CD4-positive, alpha-beta T cell treated with Interleukin-21 for 1 hour (primary cell): Measurements from ENCODE around the gene KRTAP9-6.
"Not testable (repeated sequence)": the region's sequence is repeated elsewhere in the genome, so short reads cannot be mapped to it uniquely, and the experiment has no call there.

ENCODE experiments used
- DNase-seq: peaks from one replicate; pipeline ENCODE4 v3.0.0-alpha.2; 2020

Gene KRTAP9-6, protein sequence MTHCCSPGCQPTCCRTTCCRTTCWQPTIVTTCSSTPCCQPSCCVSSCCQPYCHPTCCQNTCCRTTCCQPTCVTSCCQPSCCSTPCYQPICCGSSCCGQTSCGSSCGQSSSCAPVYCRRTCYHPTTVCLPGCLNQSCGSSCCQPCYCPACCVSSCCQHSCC

DNA sequence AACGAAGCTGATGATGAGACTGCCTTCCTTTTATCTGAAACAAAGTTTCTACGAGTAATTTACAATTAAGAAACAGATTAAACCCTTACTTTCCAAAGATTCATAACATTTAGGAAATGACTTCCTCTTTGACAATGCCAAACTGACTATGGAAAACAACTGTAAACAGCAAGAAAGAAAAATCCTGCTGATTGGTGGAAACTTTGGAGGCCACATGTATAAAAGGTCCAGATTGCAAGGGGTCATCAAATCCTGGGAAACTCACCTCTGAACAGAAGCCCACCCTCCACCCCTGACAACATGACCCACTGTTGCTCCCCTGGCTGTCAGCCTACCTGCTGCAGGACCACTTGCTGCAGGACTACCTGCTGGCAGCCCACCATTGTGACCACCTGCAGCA lies at the start of gene KRTAP9-6:
KRTAP9-6 (plus strand) TSS at position 301 of the 400 bp plus-strand sequence; CDS start at position 301, 0 bp downstream.
- DNase-seq: no peak

DNA sequence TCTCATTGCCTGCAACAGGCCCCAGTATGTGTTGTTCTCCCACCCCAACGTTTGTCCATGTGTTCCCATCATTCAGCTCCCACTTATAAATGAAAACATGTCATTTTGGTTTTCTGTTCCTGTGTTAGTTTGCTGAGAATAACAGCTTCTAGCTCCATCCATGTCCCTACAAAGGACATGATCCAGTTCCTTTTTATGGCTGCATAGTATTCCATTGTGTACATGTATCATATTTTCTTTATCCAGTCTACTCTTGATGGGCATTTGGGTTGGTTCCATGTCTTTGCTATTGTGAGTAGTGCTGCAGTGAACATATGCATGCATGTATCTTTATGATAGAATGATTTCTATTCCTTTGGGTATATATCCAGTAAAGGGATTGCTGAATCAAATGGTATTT lies 49.5 kb upstream of the KRTAP9-6 start:
- no peak for DNase-seq

DNA sequence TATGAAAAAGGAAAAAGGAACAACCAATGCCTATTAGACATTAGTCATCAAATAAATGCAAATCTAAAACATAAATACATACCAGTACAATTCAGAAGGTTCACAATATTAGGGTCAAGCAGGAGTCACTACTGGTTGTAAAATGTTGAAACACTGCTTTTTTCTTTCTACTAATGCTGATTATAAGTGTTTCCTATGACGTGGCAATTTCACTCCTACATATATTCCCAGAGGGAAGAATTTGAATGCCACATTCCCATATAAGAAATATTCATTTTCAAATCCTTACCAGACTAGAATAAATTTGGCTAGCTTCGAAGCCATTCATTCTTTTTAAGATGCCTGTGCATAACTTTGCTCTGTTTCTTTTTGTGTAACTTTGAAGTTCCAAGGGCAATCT lies 41.4 kb upstream of the KRTAP9-6 start:
- no peak for DNase-seq

DNA sequence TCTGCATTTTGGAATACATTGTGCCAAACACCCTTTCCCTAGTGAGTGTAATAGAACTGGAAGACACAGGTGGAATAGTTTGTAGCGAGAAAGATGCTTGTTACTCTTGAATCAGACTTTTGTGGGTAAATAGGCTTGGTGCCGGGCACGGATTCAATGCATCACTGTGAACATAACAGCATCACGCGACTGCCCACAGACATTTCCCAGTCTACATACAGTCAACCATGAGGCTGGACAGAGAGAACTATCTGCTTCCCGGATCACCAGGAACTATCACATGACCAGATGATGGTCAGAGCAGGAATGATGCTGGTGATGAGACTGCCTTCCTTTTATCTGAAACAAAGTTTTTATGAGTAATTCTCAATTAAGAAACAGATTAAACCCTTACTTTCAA lies 39.1 kb upstream of the KRTAP9-6 start:
- no peak for DNase-seq

DNA sequence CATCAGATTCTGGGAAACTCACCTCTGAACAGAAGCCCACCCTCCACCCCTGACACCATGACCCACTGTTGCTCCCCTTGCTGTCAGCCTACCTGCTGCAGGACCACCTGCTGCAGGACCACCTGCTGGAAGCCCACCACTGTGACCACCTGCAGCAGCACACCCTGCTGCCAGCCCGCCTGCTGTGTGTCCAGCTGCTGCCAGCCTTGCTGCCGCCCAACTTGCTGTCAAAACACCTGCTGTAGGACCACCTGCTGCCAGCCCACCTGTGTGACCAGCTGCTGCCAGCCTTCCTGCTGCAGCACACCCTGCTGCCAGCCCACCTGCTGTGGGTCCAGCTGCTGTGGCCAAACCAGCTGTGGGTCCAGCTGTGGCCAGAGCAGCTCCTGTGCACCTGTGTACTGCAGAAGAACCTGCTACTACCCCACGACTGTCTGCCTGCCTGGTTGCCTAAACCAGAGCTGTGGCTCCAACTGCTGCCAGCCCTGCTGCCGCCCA lies 38.5 kb upstream of the KRTAP9-6 start, which contains the start of gene KRTAP9-2:
KRTAP9-2 (plus strand) TSS at position 51 of the 498 bp plus-strand sequence; CDS start at position 58, 7 bp downstream.
- DNase-seq: not testable (repeated sequence)

DNA sequence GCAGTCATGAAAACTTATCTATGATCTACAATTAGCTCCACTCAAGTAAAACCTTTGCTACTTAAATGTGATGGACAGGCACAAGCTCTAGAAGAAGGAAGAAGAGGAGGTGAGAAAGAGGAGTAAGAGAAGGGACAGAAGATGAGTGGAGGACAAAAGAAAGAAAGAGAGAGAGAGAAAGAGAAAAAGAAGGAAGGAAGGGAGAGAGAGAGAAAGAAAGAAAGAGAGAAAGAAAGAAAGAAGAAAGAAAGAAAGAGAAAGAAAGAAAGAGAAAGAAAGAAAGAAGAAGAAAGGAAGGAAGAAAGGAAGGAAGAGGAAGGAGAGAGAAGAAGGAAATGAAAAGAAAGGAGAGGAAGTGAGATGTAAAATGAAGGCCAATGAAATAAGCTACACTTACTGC lies 35.1 kb upstream of the KRTAP9-6 start:
- DNase-seq: no peak

DNA sequence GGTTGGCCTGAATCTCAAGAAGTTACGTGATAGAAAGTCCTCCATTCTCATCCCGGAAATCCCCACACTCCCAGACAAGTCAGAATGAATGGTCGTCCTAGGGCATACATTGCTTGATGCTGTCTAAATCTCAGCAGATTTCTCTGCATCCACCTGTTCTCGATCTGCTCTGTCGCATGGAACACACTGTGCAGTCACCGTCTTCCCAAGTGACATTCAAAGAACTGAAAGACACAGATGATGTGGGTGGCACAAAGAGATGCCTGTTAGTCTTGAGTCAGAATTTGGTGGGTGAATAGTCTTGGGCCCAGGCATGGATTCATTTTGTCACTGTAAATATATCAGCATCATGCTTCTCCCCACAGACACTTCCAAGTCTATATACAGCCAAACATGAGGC lies 33.4 kb upstream of the KRTAP9-6 start:
- DNase-seq: no peak

DNA sequence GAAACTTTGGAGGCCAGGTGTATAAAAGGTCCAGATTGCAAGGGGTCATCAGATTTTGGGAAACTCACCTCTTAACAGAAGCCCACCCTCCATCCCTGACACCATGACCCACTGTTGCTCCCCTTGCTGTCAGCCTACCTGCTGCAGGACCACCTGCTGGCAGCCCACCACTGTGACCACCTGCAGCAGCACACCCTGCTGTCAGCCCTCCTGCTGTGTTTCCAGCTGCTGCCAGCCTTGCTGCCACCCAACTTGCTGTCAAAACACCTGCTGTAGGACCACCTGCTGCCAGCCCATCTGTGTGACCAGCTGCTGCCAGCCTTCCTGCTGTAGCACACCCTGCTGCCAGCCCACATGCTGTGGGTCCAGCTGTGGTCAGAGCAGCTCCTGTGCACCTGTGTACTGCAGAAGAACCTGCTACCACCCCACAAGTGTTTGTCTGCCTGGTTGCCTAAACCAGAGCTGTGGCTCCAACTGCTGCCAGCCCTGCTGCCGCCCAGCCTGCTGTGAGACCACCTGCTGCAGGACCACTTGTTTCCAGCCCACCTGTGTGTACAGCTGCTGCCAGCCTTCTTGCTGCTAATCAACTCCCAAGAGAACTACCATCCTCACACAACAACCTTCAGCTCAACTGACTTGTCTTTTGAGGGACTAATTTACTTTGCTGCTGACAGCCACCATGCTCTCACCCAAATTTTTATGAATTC lies 32.6 kb upstream of the KRTAP9-6 start, which contains the start of gene KRTAP9-3:
KRTAP9-3 (plus strand) TSS at position 51 of the 707 bp plus-strand sequence; CDS start at position 104, 53 bp downstream.
- not testable (repeated sequence) for DNase-seq

DNA sequence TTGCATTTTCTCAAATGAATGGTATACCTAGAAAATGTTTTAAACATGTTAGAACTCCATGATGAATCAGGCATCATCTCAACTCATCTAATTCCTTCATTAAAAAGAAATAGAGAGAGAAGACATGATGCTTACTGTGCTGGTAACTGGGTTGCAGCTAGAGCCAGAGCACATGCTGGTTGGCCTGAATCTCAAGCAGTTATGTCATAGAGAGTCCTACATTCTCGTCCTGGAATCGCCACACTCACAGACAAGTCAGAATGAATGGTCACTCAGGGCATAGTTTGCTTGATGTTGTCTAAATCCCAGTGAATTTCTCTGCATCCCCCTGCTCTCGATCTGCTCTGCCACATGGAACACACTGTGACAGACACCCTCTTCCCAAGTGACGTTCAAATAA lies 28.1 kb upstream of the KRTAP9-6 start:
- DNase-seq: not testable (repeated sequence)

DNA sequence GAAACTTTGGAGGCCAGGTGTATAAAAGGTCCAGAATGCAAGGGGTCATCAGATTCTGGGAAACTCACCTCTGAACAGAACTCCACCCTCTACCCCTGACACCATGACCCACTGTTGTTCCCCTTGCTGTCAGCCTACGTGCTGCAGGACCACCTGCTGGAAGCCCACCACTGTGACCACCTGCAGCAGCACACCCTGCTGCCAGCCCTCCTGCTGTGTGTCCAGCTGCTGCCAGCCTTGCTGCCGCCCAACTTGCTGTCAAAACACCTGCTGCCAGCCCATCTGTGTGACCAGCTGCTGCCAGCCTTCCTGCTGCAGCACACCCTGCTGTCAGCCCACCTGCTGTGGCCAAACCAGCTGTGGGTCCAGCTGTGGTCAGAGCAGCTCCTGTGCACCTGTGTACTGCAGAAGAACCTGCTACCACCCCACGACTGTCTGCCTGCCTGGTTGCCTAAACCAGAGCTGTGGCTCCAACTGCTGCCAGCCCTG lies 27.2 kb upstream of the KRTAP9-6 start, which contains the start of gene KRTAP9-8:
KRTAP9-8 (plus strand) TSS at position 51 of the 489 bp plus-strand sequence; CDS start at position 104, 53 bp downstream.
- not testable (repeated sequence) for DNase-seq

DNA sequence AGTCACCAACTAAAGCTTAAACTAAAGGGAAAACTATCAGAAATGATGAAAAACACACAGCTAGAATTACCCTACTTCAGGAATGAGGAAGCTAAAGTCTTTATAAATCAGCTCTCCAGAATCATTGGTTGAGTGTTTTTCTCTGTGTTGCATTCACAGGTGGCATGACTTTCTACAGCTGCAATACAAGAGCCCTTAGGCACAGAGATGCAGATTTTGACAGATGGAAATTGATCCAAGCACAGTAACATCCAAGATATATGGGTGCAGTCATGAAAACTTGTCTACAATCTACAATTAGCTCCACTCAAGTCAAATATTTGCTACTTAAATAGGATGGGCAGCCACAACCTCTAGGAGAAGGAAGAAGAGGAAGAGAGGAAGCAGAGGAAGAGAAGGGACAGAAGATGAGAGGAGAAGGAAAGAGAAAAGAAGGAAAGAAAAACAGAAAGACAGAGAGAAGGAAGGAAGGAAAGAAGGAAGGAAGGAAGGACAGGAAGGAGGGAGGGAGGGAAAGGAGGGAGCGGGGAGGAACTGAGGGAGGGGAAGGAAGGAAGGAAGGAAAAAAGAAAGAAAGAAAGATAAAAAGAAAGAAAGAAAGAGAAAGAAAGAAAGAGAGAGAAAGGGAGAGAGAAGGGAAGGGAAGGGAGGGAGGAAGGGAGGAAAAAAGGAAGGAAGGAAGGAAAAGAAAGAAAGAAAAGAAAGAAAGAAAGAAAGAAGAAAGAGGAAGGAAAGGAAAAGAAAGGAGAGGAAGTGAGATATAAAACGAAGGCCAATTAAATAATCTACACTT lies 18.0 kb upstream of the KRTAP9-6 start:
- not testable (repeated sequence) for DNase-seq

DNA sequence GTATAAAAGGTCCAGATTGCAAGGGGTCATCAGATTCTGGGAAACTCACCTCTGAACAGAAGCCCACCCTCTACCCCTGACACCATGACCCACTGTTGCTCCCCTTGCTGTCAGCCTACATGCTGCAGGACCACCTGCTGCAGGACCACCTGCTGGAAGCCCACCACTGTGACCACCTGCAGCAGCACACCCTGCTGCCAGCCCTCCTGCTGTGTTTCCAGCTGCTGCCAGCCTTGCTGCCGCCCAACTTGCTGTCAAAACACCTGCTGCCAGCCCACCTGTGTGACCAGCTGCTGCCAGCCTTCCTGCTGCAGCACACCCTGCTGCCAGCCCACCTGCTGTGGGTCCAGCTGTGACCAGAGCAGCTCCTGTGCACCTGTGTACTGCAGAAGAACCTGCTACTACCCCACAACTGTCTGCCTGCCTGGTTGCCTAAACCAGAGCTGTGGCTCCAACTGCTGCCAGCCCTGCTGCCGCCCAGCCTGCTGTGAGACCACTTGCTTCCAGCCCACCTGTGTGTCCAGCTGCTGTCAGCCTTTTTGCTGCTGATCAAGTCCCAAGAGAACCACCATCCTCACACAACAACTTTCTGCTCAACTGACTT lies 15.4 kb upstream of the KRTAP9-6 start, which contains the start of gene KRTAP9-4:
KRTAP9-4 (plus strand) TSS at position 51 of the 604 bp plus-strand sequence; CDS start at position 85, 34 bp downstream.
- DNase-seq: not testable (repeated sequence)

DNA sequence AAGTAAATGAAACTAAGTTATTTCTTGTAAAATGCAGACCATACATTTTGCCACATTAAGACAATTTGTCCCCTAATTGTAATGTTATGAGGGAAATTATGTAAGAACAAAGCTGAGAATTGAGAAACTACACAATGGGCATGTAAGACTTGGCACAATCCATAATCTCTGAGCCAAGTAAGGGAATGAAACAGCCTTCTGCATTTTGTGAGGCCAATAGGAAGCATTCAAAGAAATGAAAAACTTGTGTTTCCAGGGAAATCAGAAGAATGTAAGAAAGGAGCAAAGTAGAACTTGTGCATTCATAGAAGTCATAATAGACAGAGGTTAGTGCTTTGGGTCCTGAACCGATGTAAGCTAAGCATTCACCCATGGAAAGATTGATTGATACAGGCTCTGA lies 13.9 kb upstream of the KRTAP9-6 start:
- DNase-seq: no peak

DNA sequence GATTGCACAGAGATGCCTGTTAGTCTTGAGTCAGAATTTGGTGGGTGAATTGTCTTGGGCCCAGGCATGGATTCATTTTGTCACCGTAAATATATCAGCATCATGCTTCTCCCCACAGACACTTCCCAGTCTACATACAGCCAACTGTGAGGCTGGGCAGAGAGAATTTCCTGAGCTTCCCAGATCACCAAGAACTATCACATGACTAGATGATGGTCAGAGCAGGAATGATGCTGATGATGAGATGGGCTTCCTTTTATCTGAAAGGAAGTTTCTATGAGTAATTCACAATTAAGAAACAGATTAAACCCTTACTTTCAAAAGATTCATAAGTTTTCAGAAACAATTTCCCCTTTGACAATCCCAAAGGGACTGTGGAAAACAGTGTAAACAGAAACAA lies 10.3 kb upstream of the KRTAP9-6 start:
- no peak for DNase-seq

DNA sequence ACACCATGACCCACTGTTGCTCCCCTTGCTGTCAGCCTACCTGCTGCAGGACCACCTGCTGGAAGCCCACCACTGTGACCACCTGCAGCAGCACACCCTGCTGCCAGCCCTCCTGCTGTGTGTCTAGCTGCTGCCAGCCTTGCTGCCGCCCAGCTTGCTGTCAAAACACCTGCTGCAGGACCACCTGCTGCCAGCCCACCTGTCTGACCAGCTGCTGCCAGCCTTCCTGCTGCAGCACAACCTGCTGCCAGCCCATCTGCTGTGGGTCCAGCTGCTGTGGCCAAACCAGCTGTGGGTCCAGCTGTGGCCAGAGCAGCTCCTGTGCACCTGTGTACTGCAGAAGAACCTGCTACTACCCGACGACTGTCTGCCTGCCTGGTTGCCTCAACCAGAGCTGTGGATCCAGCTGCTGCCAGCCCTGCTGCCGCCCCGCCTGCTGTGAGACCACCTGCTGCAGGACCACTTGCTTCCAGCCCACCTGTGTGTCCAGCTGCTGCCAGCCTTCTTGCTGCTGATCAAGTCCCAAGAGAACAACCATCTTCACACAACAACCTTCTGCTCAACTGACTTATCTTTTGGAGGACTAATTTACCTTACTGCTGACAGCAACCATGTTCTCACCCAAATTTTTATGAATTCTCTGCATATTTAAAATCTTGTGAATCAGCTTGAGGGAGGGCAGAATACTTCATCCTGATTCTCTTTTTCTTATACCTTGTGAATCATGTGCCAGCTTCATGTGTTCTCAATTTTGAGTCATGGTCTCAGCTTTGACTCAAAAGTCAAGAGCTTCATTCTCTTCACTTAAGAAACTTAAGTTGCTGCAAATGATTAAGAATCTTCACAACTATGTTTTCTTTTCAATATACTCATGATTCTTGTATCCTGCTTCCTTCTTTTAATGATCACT lies 9.5 kb upstream of the KRTAP9-6 start, which contains the start of gene KRTAP9-9:
KRTAP9-9 (plus strand) TSS at position 4 of the 910 bp plus-strand sequence.
- not testable (repeated sequence) for DNase-seq

DNA sequence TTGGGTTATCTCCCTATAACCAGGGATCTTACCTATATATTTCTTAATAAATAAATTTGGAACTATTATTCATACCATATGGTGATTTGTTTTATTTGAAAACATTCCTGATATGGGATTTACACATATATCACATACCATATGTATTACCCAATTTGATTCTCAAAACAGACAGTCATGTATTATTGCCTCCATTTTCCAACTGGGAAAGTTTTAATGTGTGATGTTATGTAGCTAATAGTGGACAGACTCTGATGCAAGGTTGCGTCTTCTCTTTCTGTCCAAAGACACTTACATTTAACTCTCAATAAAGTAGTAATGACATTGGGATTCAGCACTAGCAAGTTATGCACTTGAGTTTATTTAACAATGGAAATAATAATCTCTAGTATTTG lies 8.9 kb upstream of the KRTAP9-6 start:
- DNase-seq: no peak

DNA sequence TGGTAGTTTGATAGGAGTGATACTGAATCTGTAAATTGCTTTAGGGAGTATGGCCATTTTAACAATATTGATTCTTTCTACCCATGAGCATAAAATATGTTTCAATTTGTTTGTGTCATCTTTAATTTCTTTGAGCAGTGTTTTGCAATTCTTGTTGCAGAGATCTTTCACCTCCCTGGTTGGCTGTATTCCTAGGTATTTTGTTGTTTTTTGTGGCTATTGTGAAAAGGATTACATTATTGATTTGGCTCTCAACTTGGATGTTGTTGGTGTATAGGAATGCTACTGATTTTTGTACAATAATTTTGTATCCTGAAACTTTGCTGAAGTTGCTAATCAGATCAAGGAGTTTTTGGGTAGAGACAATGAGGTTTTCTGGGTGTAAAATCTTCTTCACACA lies 6.8 kb upstream of the KRTAP9-6 start:
- no peak for DNase-seq

DNA sequence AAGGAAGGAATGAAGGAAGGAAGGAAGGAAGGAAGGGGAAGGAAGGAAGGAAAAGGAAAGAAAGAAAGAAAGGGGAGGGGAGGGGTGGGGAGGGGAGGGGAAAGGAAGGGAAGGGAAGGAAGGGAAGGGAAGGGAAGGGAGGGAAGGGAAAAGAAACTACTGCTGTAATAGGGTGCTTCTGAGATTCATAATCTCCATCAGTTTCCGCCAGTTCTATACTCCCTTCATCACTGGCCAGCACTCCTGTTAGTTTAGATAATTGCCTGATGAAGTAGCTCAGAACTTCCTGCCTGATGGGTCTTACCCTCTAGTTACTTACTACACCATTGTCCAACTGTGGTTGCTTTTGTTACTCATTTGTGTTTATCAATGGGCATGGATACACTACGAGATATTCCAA lies 2.0 kb upstream of the KRTAP9-6 start:
- DNase-seq: no peak

DNA sequence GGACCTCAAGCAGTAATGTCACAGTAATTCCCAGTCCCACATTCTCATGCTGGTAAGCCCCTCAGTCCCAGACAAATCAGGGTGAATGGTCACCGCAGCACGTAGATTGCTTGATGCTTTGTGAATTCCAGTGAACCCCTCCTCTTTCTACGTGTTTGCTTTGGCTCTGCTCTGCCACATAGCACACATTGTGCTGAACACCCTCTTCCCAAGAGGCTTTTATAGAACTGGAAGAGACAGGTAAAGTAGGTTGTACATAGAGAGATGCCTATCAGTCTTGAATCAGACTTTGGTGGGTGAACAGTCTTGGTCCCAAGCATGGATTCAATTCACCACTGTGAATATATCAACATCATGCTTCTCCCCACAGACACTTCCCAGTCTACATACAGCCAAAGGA lies 579 bp upstream of the KRTAP9-6 start:
- DNase-seq: no peak

DNA sequence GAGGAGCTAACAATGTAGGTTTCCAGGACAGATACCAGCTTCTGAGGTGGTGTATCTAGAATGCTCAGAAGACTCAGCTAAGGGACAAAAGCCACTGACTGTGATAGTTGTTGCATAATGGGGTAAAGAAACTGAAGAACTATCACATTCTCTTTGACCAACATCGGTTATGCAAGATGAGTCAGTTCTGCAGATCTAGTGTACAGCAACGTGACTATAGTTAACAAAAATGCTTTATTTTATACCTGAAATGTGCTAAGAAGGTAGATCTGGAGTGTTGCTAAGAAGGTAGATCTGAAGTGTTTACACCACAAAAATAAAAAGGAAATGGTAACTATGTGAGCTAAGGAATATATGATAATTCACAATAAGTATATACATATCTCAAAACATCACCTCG lies 2.5 kb downstream of the KRTAP9-6 start:
- no peak for DNase-seq

DNA sequence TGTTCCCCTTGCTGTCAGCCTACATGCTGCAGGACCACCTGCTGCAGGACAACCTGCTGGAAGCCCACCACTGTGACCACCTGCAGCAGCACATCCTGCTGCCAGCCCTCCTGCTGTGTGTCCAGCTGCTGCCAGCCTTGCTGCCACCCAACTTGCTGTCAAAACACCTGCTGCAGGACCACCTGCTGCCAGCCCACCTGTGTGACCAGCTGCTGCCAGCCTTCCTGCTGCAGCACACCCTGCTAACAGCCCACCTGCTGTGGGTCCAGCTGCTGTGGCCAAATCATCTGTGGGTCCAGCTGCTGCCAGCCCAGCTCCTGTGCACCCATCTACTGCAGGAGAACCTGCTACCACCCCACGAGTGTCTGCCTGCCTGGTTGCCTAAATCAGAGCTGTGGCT lies 6.1 kb downstream of the KRTAP9-6 start:
- DNase-seq: not testable (repeated sequence)
